Putamen (tissue), 1 donor: ENCODE data around the gene GRM4.

Experiments used
- DNase-seq: peaks from one replicate; pipeline ENCODE4 v3.0.0-alpha.2; 2016; ENCODE audit warnings: low spot score

GRM4 gene

DNA sequence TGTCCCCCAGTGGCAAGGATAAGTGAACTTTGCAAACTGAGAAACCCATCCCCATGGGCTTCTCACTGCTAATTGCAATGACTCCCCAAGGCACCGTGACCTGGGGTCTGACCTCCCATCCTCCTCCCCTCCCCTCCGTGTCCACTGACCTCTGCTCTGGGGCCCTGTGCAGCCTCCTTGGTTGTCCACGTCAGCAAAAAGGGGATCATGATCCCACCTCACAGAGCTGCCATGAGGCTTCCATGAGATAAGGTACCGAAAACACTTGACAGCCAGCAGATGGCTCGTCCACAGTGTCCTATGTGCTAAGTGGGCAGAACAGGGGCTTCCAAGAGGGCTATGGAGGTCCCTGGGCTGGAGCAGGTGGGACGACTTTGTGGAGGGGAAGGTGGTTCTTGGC, 104.5 kb downstream of the GRM4 start:
- no peak for DNase-seq

DNA sequence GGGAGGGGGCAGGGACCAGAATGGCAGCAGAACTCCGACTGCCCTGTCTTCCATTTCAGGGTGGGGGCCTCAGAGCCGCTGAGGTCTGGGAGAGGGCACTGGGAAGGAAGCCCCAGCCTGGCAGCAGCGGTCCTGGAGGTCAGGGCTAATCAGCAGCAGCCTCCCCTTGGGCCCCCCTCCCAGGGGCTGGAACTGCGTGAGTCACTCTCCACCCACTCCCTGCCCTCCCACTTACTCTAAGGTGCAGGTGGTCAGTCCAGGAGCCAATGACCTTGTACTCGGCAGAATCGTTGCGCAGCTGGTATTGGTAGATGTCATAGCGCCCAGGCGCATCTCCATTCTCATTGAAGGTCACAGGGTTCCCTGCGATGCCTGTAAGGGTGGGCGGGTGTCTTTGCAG, 105.9 kb downstream of the GRM4 start:
- DNase-seq = no peak

DNA sequence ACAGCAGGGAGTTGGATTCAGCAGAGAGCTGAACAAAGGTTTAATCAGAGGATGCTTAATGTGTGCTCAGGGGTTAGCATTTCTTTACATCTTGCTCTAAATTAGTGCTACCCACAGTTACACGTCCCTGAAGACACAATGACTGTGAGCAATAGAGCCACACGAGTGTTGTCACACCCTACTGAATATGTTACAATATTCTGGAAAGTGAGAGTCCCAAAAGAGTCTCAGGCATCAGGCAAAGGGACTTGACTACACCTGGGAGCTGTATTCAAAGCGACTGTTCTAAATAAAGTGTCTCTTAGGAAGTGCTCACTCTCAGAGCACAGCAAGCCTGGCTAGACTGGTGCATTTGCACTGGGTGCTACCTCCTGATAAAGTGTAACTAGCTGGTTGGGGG, 108.7 kb downstream of the GRM4 start:
- no peak for DNase-seq

DNA sequence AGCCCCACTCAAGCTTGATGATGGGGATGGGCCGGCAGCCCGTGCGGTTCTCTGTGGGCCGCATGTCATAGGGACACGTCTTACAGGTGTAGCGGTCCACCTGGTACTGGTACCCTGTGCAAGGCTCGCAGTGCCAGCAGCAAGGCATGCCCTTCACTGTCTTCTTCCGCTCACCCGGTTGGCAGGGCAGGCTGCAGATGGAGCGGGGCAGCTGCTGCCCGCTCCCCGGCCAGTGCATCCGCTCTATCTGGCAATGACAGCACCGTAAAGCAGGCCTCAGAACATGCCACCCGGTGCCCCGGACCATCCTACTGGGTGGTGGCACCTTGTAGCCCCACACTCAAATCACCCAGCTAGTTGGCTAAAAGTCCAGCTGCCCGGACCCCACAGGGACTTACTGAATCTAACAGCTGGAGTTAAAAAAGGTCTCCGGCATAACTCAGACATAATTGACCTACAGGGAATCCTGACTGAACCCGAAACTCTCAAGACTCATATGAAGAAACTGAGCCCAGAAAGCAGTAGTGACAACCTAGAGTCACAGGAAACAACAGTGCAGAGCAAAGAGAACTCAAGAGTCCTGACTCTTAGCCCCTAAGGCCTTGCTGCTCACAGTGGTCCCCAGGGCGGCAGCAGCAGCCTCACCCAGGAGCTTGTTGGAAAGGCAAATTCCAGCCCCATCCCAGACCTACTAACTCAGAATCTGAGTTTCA, 109.4 kb downstream of the GRM4 start:
- no peak for DNase-seq

DNA sequence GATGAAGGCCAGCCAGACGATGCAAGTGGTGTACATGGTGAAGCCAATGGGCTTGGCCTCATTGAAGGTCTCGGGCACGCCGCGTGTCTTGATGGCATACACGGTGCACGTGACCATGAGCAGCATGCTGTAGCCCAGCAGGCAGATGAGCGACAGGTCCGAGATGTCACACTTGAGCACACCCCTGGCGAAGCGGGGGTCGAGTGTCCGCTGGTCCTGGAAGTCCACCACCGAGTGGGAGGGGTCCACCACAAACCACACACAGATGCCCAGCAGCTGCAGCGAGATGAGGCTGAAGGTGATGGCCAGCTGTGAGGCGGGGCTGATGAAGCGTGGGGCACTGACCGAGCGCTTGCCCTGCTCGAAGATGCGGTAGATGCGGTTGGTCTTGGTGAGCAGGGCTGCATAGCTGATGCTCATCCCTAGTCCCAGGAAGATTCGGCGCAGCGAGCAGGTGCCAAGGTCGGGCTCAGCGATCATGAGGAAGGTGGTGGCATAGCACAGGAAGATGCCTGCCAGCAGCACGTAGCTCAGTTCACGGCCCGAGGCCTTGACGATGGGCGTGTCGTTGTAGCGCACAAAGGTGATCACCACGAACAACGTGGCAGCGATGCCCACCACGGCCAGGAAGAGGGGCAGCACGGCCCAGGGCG, 110.1 kb downstream of the GRM4 start:
- no peak for DNase-seq

DNA sequence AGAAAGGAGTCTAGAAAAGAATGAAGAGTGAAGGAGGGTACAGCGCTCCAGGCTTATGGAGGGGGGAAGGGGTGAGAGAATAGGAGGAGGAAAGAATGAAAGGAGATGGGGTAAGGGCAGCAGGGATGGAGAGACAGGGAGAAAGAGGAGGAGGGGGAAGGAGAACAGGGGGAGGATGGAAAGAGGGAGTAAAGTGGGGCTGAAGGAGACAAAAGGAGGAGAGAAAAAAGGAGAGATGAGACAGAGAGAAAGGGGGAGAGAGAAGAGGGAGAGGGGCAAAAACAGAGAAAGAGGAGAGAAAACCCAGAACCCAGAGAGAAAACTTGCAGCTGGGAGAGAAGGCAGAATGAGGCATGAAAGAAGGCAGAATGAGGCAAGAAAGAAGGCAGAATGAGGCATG, 110.7 kb downstream of the GRM4 start:
- no peak for DNase-seq

DNA sequence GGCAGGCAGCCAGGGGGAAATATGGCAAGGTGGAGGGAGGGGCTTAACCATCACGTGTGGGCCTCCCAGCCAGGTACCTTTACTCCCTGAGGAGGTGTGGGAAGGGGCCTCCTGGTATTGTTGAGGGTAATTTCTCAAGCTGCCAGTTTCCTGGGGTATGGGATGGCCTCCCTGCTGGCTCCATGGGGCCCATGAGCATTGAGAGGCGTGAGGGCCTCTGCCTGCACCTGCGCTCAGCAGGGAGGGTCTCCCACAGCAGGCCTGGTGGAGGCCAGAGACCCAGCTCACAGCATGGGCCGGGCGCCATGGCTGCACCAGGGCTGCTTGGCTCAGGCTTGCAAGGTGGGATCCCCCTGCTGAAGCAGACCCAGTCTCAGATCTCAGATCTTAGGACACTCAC, 113.0 kb downstream of the GRM4 start:
- no peak for DNase-seq

DNA sequence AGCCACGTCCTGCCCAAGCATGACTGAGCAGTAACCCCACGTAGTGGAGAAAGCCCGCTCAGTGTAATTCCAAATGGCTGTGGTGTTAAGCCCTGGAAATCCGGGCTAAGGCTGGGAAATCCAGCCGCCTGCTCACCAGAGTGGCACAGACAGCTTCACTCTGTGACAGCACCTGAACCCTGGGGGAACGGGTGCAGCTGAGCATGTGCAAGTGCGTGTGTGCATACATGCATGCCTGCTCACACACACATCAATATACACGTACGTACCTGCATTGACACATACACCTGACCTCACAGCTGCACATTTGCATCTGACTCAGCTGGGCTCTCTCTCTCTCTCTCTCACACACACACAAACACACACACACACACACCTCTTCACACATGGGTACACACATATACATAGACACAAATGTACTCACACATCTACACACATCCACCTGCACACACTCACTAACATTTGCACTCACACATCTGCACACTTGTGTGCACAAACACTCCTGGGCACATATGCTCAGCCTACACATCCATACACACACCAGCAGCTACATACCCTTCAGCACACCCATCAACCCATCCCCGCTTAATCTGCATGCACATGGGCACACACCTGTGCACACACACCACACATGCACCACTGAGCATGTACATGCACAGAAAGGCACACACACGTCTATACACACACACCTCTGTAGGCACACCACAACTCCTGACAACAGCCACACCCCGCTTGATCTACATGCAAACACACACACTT, 114.1 kb downstream of the GRM4 start:
- no peak for DNase-seq

DNA sequence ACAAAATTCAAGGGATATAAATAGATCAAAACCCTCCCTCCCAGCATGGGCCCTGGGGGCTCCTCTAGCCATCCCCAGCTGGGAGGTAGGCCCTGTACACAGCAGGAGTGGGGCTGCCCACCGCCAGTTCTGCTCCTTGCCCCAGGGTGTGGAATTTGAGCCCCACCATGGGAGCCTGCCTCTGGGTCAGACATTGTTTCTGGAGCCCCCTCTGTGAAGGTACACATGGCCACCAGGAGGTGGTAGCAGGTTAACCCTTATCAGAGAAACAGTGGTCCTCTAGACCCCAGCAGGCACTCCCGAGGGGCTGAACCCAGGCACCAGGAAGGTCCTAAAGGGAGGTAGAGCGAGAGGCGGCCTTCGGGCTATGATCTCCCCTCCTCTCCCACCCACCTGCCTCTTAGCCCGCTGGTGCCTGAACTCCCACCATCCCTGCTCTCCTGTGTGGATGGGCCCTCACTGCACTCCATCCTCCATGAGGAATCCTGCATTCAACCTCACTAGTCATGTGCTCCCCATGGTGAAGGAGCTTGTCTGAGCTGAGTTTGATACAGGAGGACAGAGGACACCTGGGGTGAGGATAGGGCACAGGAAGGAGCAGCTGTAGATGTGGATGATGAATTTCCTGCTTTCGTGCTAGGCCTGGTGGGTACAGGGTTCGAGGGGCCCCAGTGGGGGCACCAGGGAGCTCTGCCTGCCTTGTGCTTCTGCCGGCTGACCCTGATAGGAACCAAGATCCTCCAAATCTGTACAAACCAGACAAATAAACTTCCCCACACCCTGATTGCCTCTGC, 114.9 kb downstream of the GRM4 start:
- no peak for DNase-seq

DNA sequence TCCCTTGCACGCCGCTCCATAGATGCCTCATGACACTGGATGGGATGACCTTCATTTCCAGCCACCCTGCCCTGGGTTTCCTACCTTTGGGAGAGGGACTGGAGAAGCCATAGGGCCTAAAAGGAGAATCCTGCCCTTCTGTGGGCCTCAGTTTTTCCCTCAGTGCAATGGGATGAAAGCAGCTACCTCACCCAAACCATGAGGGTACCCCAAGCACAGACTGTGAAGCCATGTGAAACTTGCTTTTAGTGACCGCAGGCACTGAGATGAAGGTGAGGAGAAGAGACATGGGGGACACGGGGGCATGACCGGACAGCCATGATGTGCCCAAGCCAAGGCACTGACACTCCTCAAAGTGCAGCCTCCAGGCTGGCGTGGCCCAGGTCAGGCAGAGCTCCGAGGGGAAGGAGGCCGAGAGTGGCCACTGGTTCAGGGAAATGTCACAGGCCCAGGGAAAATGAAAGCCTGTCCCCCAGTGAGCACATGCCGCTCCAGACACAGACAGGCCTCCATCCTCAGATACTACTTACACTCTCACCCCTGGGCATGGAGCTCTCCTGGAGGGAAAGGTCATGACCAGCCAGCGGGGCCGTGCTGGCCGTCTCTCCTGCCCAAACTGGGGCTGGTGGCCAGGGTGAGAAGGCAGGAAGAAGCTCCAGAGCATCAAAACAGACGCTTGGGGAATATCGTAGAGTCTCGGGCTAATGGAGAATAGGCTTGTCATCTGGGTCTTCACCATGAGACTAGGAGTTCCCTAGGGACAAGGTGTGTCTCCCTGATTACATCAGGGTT, 116.2 kb downstream of the GRM4 start:
- no peak for DNase-seq

DNA sequence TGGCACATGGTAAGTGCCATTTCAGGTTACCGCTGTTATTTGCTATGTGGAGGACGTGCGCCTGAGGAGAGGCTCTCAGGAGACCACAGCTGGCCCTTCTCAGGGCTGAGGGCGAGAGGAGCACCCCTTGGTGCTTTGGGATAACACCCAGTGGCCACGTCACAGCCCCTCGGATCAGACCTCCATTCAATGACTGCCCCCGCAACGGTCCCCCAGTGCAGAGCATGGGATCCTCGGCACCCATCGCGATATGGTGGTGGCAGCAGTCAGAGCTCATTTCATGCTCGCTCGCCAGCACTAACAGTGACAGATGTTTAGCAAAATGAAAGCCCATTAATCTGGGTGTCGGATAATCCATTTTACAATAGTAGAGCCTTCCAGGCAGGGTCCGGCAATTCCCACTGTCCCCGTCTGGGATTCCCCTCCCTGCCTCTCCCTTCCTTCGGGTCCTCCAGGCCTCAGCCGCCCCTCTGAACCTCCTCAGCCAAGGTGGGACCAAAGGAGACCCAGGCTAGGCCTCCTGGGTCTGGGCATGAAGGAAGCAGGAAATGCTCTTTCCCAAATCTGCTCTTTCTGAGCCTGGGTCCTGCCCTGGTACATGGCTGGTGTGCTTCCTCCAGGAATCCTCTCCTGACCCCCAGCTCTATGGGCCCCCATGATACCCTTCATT, 117.1 kb downstream of the GRM4 start:
- no peak for DNase-seq

DNA sequence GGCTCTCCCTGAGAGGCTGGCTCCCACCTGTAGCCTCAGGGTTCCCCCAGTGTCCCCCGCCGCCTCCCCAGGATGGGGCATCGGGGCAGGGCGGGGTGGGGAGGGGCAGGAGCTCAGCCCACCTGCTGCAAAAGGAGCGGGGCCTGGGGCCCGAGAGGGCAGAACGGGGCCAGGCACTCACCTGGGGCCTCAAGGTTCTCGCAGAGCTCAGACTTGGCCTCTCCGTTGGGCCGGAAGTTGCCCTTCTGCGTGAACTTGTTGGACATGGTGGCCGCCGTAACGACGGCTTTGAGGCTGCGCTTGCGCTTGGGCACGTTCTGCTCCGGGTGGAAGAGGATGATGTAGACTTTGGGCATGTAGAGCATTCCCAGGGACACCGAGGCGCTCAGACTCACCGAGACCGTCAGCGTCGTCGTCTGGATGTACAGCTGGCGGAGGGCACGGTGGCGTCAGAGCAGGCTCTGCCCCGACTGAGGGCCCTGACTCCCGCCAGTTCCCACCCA, 117.9 kb downstream of the GRM4 start:
- DNase-seq = no peak

DNA sequence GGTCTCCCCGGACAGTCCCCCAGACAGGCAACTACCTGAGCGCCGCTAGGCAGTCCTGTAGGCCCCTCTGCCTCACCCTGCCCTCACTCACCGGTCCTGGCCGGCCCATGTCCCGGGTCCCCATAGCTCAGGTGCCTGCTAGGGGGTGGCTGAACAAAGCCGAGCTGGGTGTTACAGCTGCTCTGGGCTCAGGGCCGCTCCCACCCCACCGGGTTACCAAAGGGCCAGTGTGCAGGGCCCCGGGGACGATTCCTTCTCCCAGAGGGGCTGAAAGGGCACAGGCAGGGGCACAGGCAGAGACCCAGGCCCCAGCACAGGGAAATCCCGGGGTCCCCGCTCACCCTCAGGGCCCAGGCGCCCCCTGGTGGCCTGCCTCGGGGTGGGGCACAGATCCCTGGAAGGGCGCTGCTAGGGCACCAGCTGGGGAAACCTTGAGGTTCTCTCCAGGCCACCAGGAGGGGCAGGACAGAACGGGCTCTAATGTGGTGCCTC, 118.4 kb downstream of the GRM4 start:
- no peak for DNase-seq

DNA sequence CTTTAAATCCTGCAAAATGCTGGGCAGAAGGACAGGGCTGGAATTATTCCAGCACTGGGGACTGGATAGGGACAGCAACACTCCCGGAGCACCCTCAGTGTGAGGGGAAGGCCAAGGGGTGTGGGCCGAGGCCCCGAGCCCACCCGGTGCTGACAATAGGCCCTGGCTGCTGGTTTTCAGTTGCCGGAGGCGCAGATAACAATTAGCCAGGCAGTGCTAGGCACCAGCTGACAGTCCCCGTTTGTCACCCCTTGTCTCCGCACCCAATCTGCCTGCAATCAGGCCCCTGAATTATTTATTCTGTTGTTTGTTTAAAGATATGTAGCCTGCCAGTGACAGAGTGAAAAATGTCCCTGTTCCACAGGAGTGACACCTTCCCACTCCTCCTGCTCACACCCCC, 120.0 kb downstream of the GRM4 start:
- DNase-seq = no peak

DNA sequence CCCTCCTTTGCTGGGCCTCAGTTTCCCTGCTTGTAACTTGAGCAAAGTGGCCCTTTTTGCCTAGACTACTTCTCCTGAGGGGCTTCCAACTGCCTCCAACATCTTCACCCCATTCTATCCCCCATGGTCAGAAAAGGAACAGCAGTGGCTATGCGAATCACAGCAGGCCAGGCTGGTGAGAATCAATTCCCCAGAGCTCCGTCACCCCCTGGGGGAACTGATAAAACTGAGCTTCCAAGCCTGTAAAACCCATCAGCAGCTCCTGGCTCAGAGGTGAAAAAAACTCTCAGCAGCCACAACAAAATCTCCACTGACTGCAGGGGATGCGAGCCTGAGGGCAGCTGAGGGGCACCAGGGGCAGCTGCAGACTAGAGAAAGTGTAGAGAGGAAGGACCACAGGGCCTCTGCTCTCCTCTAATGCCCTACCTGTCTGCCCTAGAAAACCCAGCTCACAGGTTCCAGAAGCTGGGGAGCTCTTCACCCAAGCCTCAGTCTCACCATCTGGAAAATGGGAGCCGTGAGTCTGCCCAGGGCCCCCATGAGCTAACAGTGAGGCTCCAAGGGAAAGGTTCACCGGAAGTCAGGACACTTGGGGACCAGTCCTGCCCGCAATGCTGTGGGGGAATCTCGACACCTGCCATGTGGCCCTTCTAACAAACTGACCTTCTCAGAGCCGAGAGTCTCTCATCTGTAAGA, 120.6 kb downstream of the GRM4 start:
- no peak for DNase-seq

DNA sequence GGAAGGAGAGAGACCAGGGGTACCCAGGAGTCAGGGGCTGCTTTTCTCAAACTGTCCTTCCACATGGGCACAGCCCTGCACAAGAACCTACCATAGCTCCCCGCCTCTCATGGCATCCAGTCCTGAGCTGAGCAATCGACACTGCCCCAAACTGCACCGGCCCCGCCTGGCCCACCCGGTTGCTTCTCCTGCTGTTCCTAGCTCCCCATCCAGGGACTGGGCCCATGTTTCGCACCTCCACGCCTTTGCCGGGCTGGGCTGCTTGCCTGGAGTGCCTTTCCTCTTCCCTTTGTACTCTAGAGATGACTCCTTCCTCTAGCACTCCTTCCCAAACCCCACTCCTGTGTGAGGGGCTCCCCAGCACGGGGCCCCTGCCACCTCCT, 123.0 kb downstream of the GRM4 start:
- no peak for DNase-seq

DNA sequence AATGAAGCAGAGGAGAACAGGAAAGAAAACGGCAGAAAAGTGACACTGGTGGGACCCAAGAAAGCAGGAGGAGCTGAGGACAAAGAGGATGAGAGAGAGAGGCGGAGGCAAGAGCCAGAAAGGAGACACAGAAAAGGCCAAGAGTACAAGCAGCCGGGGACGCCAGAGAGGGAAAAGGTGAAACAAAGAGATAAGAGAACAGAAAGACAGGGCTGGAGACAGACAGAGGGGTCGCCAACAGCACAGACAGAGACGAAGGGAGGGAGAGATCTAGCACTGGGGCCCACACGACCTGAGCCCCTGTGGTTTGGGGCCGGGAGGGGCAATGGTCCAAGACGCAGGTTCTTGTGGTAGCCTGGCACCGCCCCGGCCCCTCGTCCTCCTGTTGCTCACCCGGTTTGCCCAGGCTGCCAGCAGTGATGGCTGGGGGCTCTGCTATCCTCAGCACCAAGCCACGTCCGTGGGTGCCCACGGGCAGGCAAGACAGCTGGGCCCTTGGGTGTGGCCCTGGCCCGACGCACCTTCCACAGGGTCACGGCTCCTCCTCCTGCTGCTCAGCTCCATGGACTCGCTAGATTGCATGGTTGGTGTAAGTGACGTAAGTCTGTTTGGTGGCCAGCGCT, 123.5 kb downstream of the GRM4 start:
- DNase-seq = no peak

DNA sequence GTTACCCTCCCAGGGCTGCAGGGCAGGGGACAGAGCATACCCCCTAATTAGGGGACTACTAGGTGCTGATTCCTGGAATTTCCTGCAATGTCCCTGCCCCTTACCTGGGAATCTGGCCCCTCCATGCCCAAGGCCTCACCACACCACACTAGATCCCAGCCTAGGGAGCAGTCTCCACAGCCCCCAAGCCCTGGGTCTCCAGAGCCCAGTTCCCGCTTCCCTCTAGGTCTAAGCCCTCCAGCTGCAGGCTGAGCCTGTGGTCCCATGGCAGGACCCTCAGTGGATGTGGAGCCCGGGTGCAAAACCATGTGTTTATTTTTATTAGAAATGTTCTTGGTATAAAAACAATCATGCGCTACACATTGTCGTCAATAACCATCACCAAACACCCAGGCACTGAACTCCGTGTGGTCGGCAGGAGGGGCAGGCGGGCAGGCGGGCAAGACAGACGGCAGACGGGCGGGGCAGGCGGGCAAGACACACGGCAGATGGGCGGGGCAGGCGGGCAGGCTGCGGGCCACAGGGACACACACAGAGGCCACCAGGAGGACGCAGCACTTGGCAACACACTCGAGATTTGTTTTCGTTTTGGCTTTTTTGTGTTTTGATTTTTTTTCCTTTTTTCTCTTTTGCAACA, 124.2 kb downstream of the GRM4 start:
- DNase-seq = no peak
